Measurements from ENCODE around the gene CASKIN2.

The CASKIN2 gene

GRCh38 chr17:75496005-75496404, 19.3 kb downstream of the CASKIN2 start:
- DNase-seq (ENCODE audit: low read depth in 2 of 2): no peak
- no peak overlapping the region for H3K4me3 ChIP-seq (replicated peaks in 1 of 2; ENCODE audit: low read depth in 2 of 2, low read length in 2 of 2)
- TF ChIP-seq CTCF (IDR thresholded peaks at IDR 0.05; ENCODE audit: low read depth, low read length): no peak

GRCh38 chr17:75494326-75494877, 20.9 kb downstream of the CASKIN2 start:
- DNase-seq (ENCODE audit: low read depth in 2 of 2): no peak
- no peak for TF ChIP-seq CTCF (IDR thresholded peaks at IDR 0.05; ENCODE audit: low read depth, low read length)
- no peak overlapping the region for H3K4me3 ChIP-seq (replicated peaks in 1 of 2; ENCODE audit: low read depth in 2 of 2, low read length in 2 of 2)

- TF ChIP-seq CTCF (IDR thresholded peaks at IDR 0.05; ENCODE audit: low read depth, low read length): no peak
- H3K4me3 ChIP-seq (replicated peaks in 1 of 2; ENCODE audit: low read depth in 2 of 2, low read length in 2 of 2): no peak overlapping the region
- DNase-seq (ENCODE audit: low read depth in 2 of 2): no peak
Measured at GRCh38 chr17:75493476-75494129, 21.7 kb downstream of the CASKIN2 start.

- DNase-seq (ENCODE audit: low read depth in 2 of 2): no peak
- no peak for TF ChIP-seq CTCF (IDR thresholded peaks at IDR 0.05; ENCODE audit: low read depth, low read length)
- no peak overlapping the region for H3K4me3 ChIP-seq (replicated peaks in 1 of 2; ENCODE audit: low read depth in 2 of 2, low read length in 2 of 2)
Measured at GRCh38 chr17:75492555-75493168, 22.7 kb downstream of the CASKIN2 start.

- no peak overlapping the region for H3K4me3 ChIP-seq (replicated peaks in 1 of 2; ENCODE audit: low read depth in 2 of 2, low read length in 2 of 2)
- TF ChIP-seq CTCF (IDR thresholded peaks at IDR 0.05; ENCODE audit: low read depth, low read length): no peak
- DNase-seq (ENCODE audit: low read depth in 2 of 2): no peak
Measured at GRCh38 chr17:75491680-75492079, 23.7 kb downstream of the CASKIN2 start.

GRCh38 chr17:75490953-75491649, 24.2 kb downstream of the CASKIN2 start:
- no peak for TF ChIP-seq CTCF (IDR thresholded peaks at IDR 0.05; ENCODE audit: low read depth, low read length)
- no peak overlapping the region for H3K4me3 ChIP-seq (replicated peaks in 1 of 2; ENCODE audit: low read depth in 2 of 2, low read length in 2 of 2)
- DNase-seq (ENCODE audit: low read depth in 2 of 2): no peak
